Measurements from ENCODE around the gene ADGRA1.

The ADGRA1 gene

DNA sequence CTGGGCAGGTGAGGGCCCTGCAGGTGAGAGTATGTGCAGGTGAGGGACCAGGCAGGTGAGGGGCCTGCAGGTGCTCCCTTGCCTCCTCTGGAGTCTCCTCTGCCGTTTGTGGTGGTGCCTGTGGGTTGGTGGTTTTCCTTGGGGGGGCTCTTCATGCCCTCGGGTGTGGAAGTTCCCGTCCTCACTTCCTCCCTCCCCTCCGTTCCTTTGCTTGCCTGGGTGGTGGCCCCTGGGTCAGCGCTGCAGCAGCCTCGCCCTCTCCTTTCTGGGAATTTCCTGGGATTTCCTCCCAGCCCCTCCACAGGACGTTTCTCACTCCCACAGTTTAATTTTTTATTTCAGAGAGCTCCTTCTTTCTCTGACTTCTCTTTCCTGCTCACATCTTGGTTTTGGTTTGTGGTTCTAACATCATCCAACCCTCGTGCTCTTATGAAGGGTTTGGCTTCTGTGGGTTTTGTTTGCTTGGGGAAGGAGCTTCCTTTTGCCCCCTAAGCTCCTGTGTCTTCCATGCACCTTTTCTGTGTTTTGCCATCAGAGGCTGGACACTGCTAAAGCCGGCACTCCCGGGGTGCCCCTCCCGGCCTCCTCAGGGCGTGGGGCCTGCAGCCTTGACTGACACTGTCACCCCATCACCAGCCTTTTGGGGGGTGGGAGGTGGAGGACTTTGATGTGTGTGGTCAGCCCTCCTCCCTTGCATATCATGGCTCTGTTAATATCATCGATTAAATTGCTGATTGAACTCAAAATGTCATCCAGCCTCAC is 29.2 kb upstream of the ADGRA1 start:
- no peak for DNase-seq

DNA sequence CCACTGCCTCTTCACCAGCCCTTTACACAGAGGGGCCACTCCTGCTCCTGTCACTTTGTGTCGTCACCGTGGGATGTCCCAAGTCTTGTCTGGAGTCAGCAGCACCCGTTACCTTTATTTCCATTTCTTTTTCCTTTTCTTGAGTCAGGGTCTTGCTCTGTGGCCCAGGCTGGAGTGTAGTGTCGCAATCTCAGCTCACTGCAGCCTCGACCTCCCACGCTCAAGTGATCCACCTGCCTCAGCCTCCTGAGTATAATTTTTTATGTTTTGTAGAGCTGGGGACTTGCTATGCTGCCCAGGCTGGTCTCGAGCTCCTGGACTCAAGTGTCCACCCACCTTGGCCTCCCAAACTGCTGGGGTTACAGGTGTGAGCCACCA is 28.6 kb upstream of the ADGRA1 start:
- no peak for DNase-seq

DNA sequence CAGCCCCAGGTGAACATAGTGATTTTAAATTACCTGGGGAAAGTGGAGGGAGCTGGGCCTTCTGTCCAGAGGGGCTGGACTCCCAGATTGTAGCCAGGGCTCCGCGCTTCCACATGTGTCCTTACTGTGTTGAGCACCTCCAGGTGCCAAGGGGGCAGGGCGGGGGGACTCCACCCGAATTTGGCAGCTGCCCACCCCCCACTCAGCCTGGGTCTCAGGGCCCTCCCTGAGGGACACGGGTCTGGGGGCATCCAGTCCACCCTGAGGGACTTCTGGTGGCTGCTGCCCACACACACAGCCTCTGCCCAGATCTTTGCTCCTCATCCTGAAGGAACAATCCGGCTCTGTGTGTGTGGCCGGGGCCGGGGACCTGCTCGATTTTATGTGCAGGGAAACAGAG is 28.2 kb upstream of the ADGRA1 start:
- no peak for DNase-seq

DNA sequence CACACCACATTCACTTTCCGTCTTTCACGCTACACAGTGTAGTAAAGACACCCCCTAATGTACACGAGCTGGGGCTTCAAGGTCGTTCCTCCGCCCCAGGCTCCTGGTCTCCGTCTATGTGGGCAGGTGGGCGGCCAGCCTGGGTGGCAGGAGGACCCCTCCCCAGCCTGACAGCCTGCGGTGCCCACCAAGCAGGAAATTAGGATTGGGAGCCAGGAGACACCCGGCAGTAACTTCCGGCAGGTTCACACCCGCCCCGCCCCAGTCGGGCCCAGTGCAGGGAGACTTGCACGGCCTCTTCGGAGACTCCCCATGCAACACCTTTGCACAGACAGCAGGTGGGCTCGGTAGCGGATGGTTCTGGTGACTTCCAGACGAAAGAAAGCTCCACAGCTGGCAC is 27.7 kb upstream of the ADGRA1 start:
- DNase-seq = no peak

DNA sequence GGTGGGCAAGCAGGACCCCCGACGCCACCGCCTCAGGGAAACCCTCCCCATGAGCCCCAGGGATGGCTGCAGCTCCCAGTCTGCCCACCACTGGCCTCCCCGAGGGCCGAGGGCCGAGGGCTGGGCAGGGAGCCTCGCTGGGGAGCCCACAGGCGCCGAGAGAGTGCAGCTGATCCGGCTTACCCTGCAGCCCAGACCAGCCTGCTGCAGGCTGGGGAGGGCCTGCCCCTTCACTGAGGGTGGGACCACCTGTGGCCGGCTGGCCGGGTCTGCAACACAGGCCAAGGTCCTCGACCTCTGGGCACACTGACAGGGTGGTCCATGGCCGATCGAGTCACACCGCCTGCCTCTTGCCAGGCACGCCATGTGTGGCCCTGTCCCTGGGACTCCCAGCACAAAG is 27.3 kb upstream of the ADGRA1 start:
- no peak for DNase-seq

DNA sequence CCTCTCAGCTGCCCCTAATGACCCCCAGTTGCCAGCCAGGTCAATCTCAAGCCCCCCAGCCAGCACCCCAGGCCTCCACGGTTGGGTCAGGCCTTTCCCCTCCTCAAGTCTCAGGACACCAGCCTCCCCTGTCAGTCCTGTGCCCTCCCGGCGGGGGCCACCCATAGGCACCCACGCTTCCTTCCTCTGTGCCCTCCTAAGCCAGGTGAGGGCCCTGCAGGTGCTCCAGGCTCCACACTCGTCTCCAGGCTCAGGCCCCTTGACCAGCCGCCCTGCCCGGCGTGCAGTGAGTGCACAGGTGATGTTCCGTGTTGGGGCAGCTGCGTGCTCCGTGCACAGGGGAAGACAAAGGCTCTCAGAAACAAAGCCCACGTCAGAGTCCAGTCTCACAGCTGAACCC is 26.8 kb upstream of the ADGRA1 start:
- DNase-seq = no peak

DNA sequence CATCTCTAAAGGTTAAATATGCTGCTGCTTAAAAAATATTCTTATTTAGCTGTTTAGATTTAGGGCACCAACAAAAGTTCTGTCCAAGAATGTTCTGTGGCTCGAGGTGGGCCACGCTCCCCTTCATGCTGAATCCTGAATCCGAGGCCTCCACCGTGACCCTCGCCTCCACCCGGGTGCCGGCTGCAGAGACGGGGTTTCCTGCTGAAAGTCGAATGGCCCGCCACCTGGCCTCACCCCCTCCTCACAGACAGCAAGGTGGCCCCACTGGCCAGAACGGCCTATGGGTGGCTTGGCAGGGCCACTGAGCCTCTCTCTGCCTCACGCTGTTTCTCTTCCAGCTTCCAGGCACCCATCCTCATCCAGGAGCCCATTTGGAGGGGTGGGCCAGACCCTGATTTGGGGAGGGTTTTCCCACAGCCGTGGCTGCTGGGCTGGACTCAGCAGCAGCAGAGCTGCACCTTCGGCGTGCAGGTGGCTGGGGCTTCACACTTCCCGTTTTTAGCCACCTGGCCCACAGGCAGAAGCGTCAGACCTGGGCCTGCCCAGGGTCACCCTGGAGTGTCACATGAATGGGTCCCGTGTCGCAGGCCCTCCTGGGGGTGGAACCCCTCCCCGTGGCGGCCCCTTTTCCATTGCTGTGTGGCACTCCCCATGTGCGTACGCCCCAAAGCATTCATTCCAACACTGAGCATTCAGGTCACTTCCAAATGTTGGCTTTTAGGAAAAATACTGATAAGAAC is 26.3 kb upstream of the ADGRA1 start:
- no peak for DNase-seq

DNA sequence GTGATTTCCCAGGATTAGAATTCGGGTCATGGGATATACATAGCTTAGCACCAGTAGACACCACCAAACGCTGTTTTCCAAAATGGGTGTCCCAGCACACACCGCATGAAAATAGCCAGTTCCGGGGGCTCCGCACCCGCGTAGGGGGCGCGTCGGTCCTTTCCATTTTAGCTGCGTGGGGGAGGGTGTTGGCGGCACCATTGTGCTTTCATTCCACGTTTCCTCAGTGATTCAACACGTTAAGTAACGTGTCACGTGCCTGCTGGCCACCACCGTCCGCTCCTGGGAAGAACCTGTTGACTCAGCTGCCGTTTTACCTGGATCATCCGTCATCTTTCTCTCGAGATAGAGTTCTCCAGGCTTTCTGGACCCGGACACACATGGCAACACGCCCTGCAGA is 25.6 kb upstream of the ADGRA1 start:
- no peak for DNase-seq

DNA sequence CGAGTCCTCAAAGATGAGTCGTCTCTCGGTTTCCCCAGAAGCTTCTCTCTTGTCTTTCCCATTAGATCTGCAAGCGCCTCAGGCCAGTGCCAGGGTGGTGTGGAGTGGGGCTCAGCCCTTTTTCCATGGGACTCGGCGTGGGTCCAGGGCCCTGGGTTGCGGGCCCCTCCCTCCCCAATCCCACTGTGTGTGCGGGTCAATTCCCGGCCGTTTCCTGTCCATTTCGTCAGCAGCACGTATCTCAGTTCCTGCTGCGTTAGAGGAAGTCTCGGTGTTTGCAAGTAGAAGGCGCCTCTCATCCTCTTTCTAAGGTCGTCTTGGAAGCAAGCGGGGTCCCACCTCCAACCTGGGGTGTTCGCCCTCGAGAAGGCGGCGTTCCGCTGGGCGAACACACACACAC is 25.1 kb upstream of the ADGRA1 start:
- DNase-seq = no peak

DNA sequence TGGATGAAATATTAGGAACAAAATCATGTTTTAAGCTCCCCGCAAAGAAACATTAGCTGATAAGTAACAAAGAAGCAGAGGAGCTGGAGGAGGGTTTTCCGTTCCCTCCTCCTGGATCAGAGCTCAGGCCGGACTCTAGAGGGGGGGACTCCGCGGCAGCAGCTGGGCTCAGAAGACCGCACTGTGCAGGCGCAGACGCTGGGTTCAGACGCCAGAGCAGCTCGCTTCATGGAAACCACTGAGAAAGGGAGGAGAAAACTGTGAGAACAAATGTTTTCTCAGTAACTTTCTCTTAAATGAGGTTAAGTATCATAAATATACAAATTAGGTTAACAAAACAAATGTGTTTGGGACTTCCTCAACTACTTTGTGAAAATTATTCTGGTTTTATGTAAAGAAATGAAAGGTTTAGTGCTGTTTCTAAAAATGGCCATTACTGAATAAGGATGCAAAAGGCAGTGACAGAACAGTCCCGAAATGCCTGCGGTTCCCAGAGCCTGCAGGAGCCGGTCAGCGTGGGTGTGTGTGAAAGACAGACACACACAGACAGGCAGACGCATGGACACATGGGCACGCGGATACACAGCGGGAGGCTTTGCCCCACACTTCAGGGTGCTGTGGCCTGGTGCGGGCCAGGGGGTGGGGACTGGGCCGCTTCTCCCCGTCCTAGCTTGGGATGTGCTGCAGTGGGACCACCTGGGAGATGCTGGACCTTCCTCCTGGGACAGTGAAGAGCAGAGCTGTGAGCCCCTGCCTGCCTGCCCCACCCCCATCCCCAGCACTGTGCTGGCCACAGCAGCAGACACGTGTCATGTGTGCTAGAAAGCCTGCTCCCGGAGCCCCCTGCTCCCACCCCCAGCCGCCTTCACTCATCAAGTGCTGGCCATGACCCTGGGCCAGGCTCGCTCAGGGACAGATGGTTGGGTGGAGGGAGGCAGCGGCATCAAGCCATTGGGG is 20.3 kb upstream of the ADGRA1 start:
- no peak for DNase-seq

DNA sequence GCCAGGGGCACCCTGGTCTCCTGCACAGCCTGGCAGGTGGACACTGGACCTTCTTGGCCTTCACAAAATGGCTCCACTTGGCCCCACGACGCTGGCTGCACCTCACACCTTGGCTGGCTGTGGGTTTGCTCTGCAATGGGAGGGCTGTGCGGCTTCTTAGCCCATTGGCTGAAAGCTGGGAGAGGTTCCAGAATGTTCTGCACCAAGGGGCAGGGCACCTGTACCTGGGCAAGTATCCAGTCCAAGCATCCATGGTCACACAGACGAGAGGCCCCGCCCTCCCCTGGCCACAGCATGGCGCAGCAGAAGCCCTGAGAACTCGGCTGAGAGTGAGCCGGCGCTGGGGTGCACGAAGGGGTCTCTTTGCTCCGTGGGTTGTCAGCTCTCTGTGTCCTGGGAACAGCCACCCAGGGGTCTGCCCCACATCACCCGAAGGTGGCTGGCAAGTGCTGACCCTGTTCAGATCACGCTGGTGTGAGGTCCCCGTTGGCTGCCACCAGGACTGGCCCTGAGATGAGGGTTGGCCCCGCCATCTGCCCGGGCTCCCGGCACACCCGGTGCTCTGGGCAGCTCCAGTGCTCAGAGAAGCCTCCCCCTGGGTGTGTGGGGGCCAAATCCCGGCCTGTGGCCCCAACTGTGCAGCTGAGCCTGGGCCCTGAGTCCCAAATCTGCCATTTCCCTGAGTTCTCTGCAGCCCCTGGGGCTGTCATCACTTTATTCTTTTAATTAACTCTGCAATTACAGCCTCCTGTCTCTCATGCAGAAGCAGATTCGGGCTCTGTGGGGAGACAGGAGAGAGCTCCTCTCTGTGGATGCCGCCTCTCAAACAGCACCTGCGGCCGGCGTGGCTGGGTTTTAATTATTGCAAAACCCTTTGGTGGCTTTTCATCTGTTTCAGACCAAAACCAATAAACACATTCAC is 19.4 kb upstream of the ADGRA1 start:
- no peak for DNase-seq

DNA sequence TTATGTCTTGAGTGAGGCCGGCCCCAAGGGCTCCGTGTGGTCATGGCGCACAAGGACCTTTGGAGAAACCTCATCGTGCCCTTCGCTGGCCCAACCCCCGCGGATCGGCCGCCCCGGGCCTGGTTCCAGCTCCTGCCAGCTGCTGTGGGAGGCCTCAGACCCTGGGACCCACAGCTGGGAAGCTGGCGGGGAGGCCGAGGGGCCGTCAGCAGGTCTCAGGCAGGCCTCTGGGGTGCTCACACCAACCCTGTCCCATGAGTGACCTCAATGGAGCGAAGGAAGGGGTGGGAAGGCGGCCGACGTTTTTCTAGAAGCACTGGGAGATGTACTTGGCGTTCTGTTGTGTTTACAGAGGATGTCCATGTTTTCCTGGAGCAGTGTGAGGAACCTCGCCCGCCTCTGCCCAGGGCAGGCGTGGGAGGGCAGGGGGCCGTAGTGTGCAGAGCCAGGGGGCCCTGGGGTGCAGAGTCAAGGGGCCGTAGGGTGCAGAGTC is 18.6 kb upstream of the ADGRA1 start:
- DNase-seq = no peak

DNA sequence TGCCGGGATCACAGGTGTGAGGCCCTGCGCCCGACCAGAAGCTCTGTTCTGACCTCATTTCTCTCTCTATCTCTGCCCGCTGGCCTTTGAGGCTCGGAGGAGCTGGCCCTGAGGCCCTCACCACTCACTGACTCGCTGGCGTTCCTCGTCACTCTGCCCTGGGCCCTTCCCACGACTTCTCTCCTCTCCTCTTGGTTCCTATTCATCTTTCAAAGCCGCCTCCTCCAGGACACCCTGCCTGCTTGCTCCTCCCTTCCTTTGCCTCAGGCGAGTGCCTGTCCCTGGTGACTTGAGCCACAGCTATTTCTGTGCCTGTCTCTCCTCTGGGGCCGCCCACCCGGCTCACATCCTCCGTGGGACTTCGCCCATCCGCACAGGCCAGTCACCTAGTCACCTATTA is 17.3 kb upstream of the ADGRA1 start:
- DNase-seq = no peak

DNA sequence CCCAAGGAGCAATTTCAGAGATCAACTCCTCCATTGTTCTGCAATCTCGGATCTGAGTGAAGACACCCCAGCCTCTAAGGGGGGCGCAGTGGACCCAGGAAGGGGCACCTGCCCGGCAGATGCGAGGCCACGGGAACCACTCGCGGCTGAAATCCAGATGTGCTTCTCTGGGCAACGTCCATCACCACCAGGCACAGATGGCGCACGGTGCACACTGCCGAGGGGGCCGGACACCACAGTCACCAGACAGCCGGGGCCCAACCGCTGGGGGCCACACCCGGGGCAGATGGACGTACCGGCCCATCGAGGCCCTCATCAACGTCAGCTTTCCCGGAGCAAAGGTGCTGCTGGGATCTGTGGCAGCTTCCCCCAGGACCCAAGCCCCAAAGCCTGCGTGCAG is 16.9 kb upstream of the ADGRA1 start:
- DNase-seq = no peak

DNA sequence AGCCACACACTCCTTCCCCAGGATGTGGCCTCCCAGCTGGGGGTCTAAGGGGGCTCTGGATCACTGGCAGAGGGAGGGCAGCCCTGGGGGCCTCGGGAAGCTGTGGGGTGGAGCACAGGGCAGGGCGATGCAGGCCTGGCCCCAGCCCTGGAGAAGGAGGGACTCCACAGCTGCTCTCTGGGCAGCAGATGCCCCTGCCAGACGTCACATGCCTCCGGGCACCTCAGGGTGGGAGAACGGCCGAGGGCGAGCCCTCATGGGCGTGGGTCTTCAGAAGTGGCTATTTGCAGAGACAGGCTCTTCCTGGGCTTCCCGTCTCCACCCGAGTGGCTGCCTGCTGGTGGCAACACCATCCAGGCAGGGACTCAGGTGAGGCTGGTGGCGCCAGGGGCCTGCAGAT is 16.0 kb upstream of the ADGRA1 start:
- no peak for DNase-seq

DNA sequence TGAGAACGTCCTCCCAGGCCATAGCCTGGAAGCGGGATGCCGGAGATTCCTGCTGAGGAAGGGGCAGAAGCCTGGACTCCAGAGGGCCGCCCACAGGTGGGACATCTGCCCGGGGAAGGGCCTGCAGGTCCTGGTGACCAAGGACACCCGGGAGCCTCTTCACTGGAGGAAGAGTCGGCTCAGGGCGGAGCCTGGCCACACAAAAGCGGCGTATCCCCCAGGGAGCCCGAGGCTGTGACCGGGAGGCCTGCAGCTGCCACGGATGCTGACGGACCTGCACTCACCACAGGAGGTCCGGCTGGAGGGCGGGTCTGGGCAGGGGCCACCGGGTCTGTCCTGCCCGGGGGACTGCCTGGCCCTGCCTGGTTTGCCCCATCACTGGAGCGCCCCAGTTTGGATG is 15.5 kb upstream of the ADGRA1 start:
- DNase-seq = no peak

DNA sequence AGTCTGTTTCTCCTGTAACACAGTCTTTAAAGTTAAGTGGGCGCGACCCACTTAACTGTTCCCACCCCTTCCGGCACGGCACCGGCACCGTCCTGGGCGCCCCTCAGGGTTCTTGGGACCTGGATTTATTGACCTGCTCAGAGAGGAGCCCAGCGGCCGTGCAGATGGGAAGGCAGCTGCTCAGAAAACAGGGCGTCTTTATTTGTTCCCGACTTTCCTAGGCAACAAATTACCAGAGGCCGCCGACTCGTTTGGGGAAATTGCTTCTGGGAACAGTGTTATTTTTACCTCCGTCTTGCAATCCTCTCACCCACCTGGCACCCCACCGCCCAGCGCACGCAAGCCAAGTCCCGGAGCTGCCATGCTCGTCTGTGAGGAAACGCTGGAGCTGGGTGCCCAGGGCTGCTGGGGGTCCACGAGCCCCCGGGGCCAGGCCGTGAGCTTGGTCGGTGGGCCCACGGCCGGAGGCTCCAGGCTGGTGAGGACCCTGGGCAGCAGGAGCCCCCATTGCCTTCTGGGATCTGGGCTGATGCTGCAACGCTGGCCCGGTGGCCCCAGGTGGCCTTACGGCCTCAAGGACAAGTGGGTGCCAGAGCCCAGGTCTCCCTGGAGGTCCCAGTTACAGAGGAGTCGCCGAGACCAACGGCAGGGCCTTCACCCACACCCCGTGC is 14.9 kb upstream of the ADGRA1 start:
- DNase-seq = no peak

DNA sequence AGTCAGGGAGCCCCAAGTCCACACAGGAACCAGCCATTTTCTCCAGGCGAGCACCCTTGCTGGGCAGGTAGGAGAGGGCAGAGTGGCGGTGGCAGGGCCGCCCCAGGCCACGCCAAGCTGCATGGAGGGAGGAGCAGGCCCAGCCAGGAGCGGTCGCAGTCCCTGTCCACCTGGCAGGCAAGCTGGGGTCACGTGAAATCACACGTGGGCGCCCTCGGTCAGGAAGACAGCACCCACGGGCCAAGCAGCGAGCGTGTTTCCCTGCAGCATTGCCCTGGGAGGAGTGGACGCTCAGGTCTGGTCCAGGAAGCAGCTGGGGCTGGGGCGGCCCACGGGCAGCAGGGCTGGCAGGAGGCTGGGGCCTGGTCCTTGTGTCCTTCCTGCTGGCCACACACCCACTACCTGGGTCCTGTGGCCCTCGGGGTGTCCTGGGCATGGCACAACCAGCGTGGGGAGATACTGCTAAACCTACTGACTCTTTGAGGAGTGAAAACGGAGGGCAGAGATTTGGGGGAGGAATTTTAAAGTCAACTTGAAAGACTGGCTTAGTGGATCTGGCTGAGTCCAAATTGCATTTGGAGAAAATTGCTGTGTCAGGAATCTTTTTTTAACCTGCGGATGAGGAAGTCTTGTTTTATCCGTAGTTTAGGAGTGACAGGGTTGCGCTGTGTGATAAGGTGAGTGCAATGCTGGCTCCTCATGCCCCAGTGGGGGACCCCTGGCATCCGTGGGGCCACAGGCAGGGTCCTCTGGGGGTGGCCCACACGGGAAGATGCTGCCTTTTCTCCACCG is 12.2 kb upstream of the ADGRA1 start:
- DNase-seq = no peak

DNA sequence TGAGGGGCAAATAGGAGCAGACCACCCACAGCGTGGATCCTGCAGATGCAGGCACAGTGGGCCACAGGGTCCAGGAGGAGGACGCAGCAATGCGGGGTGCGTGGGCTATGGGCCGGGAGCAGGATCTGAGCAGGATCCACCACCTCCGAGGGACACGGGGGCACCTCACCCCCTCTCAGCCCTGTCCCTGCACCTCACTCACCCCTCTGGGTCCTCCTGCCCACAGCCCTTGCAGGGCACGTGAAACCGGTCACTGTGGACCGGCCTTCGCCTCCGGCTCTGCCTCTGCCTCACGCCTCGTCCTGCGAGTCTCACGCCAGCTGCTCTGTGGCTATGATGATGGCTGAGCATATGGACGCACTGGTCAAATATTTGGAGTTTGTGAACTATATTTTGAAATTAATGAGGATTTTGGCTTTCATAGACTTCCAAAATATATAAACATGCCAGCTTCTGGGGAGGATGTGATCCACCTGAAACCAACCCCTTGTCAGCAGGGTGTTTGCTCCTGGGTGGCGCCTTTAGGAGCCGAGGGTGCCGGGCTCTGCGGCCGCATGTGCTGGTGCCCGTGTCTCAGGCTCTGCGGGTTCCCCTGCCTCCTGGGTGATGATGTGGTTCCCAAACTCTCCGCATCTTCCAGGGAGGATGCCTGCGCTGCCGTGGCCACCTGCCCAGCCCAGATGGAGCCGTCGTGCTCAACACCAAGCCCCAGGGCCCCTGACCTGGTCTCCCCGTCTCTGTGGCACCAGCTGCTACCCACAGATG is 11.3 kb upstream of the ADGRA1 start:
- no peak for DNase-seq
